Inflammatory macrophage (primary cell): Measurements from ENCODE around the gene PTH1R.
A peak's percentile ranks its signal among the peaks of the same experiment; 100 is the strongest.

ENCODE experiments used
- DNase-seq, 2 donors: peaks; one replicate each; pipeline ENCODE4 v3.0.0-alpha.2; 2020 to 2022
- total RNA-seq, 18 experiments: gene quantifications; one replicate each; lab custom pipeline; 2026; ENCODE audit warnings: mixed read lengths in 6 of 18, inconsistent platforms in 2 of 18; lab: John Stamatoyannopoulos, UW

The PTH1R gene
- total RNA-seq, result 0 to 0.12 (median 0) reads per million in 18 experiments

DNA sequence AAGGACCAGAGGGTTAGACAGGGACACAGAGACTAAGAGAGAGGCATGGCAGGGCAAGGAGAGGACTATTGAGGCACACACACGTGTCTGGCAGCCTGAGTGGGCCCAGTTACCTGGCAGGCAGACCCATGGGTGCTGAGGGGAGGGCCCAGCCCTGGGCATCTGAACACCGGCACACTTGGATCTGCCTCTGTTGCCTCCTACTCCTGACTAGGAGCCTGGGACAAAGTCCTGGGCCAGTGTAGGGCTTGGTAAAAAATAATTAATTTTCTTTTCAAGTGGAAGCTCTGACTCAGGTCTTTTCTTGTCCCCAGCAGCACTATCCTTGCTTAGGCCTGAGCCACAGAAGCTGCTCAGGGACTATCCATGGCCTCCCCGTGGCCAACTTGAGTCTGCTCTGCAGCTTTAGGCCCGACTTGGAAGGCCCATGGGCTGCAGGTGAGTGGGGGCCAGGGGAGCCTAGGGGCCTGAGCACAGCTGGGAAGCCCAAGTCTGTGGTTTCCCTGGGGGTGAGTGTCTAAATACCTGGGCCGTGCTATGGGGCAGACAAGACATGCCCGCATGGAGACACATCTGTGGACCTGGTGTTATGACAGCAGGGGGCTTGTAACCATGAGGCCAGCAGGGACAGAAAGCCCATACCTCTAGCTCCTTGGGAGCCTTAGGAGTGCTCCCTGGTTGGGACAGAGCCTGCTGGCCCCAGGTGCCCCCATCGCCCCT lies at the start of gene PTH1R:
Gene PTH1R (plus strand): TSS at position 316 of the 720 bp plus-strand sequence. CDS start 5,839 bp downstream, outside the sequence.
- DNase-seq, result no peak

DNA sequence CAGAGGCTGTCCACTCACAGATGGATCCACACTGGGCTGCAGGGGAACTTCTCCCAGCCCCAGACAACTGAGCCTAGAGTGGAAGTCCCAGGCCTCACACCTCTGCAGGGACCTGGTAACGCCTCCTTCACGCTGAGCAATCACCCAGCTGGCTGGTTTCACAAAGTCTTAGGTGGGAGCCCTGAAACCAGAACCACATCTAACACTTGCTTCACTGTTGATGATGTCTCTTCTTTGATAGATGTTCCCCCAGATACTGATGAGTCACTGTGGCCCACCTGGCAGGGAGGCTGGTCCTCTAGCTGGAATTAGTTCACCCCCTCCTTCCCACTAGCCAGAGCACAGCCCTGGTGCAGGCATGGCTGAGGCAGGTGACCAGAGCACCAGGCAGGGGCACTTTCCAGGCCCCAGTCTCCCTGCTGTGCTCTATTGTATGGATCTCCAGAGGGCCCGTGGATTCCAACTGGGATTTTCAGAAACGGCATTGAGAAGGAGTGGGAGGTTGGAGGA lies 47.8 kb upstream of the PTH1R start:
- no peak for DNase-seq

DNA sequence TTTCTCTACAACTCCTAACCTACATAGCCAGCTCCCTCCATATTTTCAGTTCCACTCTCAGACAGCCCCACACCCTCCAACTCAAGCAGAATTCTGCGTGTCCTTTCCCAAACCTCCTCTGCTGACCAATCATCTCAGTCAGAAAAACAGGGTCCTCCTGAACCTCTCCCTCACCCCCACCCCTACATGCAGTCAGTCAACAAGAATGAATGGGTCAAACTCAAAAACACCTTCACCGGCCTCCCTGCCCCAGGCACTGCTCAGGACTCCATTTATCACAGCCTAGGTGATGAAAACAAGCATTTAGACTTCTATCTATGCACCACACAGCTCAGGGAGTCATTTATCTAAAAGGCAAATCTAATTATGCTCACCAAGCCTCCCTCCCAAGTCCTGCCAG lies 46.7 kb upstream of the PTH1R start:
- no peak for DNase-seq

DNA sequence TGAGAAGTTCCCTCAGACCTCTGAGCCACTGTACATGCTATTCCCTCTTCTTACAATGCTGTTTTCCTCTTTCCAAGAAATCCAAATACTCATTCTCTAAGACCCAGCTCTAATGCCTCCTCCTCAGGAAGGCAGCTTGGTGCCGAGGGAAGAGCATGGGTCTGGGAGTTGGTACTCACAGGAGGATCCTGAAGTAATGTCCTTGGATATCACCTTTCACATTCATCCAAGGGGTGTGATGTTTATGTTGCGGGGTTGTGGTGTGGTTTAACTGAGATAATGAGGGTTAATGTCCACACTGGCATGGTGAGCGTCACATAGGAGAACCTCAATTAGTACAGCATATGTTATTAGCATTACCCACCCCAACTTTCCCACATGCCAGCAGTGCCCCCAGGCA lies 46.2 kb upstream of the PTH1R start:
- no peak for DNase-seq

DNA sequence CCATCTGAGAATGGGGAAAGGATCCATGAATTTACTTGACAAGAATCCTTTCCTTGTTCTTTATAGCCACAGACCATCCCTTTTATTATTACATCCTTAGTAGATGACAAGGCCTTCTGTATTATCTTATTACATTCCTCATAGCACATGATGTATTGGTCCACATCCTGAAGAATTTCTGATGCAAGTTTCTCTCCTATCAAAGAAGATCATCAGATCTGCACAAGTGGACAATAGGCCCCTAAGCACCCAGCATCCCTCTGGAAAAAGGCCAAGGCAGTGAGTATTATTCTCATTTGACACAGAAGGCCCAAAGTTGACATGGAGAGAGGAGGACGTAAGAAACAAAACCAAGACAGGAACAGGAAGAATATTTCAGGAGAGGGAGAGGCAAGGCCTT lies 45.7 kb upstream of the PTH1R start:
- DNase-seq, result no peak

DNA sequence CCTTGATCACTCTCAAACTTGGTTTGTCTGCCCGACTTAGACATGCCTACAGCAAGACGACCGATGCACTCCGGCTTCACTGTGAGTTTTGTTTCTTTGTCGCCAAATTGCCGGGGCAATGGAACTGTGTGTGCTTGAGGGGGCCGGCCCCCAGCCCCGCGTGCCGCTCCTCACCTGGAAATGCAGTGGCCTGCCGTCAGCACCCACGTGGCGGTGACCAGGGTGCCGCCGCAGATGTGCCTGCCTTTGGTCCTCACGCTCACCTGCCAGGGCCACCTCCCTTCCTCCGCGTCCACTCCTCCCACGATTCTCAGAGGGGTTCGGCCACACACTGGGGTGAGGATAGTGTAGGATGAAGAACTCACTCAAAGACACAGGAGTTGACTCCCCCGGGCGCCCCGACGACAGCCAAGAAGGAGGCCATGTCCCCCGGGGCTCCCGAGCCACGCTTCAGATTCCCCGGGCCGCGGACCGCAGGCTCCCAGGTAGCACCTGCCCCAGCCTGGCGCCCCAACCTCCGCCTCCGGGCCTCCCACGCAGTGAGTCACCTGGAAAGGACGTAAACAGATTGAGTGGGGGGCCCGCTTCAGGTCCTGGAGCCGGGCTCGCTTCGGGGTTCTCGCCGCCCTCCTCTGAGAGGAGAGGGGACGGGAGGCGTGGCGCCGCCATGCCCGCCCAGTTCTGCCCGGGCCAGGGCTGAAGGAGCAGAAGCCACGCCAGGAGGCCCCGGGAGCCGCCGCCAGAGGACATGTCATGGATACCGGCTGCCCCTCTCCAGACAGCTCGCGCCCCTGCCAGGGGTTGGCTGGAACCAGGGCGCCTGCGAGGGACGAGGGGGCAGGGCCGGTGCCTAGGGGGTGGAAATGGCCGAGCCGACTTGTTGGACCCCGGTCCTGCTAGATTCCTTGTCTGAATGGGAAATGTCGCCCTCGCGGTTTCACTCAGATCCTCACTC lies 43.9 kb upstream of the PTH1R start:
- no peak for DNase-seq

DNA sequence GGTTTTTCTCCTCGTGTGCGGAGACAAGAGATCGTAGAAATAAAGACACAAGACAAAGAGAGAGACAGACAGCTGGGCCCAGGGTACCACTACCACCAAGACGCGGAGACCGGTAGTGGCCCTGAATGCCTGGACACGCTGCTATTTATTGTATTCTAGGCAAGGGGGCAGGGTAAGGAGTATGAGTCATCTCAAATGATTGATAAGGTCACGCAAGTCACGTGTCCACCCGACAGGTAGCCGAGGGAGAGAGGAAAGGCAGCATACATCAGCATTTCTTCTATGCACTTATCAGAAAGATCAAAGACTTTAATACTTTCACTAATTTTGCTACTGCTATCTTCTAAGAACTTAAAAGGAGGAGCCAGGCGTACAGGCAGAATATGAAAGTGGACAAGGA lies 42.5 kb upstream of the PTH1R start:
- no peak for DNase-seq

DNA sequence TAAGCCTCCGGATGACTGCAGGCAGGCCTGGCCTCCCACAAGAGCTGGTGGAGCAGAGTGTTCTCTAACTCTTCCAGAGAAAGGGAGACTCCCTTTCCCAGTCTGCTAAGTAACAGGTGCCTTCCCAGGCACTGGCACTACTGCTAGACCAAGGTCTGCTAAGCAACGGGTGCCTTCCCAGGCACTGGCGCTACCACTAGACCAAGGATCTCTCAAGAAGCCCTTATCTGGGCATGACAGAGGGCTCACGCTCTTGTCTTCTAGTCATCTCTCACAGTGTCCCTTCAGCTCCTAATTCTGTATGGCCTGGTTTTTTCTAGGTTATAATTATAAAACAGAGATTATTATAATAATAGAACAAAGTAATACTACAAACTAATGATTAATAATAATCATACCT lies 42.0 kb upstream of the PTH1R start:
- DNase-seq, result no peak

DNA sequence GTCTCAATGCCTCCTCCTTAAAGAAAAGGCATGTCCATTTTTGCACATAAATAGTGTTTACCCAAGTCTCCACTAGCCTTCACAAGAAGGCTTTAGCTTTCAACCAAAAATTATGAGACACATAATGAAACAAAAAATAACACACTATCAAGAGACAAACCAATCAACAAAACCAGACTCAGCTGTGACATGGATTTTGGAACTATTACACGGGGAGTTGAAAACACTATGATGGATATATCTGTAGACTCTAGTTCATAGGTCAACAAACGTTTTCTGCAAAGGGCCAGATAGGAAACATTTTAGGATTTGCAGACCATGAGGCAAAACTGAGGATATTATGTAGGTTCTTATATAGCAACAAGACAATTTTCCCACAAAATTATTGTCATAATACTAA lies 39.2 kb upstream of the PTH1R start:
- no peak for DNase-seq

DNA sequence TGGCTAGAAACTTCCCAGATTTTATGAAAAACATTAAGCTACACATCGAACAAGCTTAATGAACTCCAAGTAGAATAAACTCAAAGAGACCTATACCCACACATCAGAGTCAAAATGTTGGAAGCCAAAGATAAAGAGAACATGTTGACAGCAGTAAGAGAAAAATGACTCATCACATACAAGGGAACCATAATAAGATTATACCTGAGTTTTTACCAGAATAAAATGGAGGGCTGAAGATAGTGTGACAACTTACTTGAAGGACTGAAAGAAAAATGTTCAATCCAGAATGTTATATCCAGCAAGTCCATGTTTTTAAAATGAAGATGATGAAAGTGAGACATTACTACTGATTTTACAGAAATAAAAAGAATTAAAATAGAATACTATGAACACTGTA lies 37.0 kb upstream of the PTH1R start:
- no peak for DNase-seq

DNA sequence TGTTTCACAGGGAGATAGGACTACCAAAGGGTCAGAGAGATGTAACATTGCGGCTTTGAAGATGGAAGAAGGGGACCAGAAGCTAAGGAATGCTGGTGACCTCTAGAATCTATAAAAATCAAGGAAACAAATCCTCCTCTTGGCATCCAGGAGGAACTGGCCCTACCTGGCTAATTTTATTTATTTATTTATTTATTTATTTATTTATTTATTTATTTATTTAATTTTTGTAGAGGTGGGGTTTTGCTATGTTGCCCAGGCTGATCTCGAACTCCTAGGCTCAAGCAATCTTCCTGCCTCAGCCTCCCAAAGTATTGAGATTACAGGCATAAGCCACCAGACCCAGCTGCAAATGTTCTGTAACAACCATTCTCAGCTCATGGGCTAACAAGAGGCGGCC lies 34.0 kb upstream of the PTH1R start:
- no peak for DNase-seq

DNA sequence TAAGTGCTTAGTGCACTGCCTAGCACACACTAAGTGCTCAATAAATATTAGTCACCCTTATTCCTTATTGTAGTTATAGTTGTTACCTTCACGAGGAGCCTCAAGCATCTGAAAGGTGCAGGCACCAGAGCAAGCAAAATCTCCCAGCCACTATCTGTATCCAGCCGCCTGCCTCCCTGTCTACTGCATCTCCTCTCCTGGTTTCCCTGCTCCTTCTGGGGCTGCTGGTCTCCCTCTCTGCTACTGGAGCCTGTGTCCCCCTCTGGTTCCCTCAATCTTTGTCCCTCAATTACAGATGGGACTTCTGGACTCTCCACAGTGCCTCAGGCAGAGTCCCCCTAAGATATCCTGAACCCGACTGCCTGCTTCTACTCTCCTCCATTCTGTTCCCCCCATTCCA lies 33.1 kb upstream of the PTH1R start:
- no peak for DNase-seq

DNA sequence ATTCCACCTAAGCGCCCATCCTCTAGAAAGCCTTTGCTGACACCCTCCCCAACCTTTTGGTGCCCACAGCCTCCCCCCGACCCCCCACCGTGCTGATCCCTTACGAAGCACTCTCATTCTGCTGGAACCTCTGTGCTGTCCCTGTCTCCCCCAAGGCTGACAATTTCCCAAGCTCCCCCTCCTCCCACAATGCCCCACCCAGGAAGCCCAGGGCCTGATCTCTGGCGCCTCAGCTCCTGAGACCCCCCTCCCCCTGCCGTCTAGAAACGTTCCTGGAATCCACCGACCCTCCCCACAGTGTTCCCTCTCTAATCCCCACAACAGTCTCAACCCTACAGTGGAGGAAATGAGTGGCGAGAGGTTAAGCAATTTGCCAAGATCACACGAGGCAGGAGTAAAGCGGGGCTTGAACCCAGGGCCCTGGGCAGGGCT lies 32.6 kb upstream of the PTH1R start:
- DNase-seq, result no peak

DNA sequence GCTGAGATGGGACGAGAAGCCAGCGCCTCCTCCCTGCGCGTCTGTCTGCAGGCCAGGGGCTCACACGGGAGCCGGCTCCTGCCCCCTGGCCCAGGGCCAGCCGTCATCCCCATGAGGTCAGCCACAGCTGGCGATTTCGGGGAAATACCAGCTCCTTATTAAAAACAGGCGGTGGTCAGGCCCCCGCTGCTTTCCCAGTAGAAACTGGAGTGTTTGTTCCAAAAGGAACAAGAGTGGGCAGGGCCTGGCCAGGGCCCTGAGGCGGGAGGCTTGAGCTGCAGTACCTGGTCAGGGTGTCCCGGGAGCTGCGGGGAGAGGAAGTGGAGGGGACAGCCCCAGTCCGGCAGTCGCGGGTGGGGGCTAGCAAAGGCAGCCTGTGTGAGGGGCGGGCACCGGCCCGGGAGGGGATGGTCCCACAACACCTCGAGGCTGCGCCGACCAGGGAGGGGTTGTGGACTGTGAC lies 32.1 kb upstream of the PTH1R start:
- peak; percentile 12 for DNase-seq

DNA sequence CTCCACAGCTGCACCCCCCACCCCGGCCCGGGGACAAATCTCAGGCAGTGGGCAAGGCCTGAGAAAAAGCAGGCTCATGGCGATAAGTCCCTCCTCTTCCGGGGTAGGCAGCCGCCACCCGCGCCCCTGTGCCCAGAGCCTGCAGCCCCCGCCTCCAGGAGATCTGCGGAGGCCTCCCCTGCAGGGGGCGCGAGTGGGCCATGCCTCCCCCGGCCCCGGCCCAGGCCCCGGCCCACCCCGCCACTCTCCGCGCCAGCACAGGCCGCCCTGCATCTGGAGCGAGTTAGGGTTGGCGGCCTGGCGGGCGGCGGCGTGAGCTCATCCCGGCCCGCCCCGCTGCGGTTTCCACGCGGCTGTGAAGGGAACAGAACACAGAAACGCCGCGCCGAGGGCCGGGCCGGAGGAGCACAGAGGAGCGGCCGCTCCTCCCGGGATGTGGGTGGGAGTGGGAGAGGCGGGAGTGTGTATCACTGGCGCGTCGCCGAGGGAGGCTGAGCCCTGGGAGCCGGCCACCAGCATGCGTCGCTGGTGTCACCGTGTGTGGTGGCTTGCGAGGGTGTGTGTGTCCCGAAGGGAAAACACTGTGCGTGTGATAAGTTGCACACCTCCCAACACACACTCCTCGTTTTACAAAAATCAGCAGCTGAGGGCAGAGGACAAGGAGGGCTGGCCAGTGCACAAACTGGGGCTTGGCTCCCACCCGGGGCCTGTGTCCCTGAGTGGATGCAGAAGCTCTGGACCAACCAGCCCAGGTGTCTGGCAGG lies 31.5 kb upstream of the PTH1R start:
- peak; percentile 34 to 70 for DNase-seq

DNA sequence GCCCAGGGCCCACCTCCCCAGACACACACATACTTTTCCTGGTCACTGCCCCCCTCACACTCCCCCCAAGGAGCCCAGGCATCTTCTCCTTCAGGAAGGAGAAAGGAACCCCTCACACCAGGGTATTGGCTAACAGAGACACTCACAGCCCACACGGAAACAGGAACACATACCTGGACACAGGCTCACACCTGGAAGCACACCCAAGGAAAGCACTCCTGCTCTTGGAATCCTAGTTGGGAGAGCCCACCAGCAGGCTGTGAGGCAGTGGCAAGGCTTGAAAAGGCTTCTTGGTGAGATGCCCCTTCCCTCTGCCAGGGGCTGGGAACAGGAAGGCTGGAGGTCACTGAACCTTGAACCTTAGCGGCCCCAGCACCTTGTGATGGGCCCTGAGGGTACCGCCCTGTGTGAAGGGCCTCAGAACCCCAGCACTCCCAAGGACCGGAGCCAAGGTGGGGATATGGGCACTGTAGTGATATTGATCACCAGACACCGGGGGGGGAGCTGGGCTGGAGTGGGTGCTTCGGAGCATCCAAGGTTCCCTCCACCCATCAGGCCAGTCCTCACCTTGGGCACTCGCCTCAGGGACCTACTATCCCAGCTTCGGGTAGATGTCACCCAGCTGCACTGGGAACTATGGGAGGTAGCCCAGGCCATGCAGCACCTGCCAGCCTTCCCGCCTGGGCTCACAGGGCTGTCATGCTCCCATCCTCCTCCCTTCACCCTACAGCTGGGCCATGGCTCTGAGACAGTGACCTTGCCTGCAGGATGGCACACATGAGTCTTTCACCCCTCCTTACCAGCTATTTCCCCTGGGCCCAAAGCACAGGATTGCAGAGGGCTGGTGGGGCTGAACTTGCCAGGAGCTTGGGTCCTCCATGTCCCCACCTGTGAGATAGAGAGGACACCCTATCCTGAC lies 30.6 kb upstream of the PTH1R start:
- no peak for DNase-seq

DNA sequence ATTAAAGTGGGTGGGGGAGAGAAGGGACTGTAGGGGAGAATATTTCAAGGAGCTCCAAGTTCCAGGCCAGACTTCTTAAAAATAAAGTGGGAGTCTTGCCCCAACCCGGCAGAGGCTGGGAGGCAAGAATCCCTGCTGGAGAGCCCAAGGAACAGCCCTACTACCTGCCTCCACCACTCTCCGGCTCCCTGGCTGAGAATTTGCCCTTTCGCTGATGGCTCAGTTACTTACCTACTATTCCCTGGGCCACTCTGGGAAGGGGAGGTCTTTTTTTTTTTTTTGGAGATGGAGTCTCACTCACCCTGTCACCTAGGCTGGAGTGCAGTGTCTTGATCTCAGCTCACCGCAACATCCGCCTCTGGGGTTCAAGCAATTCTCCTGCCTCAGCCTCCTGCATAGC lies 29.8 kb upstream of the PTH1R start:
- DNase-seq, result no peak

DNA sequence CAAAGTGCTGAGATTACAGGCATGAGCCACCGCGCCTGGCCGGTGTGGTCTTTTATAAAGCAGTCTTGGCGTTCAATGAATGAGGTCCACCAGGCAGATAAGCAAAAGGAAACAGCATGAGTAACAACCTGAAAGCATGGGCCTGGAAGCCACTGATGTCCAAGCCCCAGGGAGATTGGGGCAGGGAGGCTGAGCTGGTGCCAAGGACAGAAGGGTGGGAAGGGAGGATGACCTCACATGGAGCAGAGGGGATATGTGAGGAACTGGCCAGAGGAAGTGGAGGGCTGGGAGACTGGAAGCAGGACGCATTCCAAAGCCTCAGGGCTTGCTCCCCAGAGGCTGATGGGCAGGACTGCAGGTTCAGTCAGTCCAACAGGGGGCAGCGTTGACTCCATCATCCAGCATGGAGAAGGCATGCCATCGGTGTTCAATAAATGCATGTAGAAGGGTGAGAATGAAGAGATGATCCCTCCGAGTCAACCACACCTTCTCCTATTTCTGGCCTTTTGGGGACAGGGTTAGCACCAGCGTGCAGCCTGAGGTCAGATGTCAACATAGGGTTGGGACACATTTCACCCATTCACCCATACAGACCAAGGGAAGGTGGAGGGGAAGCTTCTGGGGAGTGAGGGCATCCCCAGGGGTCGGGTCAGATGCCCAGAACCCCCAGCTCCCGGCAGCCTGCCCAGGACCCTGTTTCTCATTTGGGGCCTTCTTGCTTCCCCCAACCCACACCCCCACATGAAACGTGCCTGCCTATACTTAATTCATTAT lies 29.1 kb upstream of the PTH1R start:
- DNase-seq, result peak; percentile 3 to 44

DNA sequence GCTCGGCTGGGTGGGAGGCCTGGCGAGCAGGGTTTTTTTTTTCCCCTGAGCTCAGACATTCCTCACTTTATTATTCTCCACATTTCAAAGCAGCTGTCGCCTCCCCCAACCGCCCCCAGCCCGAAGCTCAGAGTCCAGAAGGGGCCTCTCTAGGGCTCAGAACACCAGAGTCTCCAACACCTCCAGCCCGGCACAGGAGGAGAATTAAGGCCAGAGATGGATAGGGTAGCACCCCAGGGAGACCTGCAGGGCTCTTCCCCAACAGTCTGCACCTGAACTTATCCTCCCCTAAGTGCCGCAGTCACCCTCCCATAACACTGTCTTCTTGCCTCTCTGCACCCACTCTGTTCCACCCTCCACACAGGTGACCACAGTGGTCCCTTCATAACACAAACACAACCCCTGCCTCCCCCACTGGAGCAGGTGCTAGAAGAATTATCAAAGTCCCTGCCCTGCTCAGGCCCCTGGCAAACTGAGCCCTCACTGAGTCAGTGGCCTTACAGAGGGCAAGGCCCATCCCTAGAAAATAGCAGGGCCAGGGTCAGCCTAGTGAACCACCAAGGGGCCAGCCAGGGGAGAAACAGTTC lies 28.4 kb upstream of the PTH1R start:
- DNase-seq, result no peak
